Thyroid gland (tissue), 4 donors: ENCODE measurements around the gene TGFBRAP1. TPM values are rescaled to one million over a fixed set of nuclear protein-coding genes. Genes with fewer than 3 reads are reported as not detected.

ENCODE experiments used
- DNase-seq, 2 donors: peaks; one replicate each; pipeline ENCODE4 v3.0.0-alpha.2; 2019
- H3K27ac ChIP-seq, 3 donors: fragments of 200-600 bp; sonication (generic); 1 replicate in 2 of 3; 2 replicates in 1 of 3; pipeline ENCODE4 v1.5.1; 2016 to 2019; ENCODE audit warnings: mild to moderate bottlenecking in 1 of 3, moderate library complexity in 1 of 3
- H3K27me3 ChIP-seq: fragments of 200-600 bp; sonication (generic); one replicate; pipeline ENCODE4 v1.5.1; 2019
- H3K36me3 ChIP-seq, 2 donors: fragments of 200-600 bp; sonication (generic); one replicate each; pipeline ENCODE4 v1.5.1; 2016 to 2019
- H3K4me1 ChIP-seq, 2 donors: fragments of 200-600 bp; sonication (generic); one replicate each; pipeline ENCODE4 v1.5.1; 2017 to 2019
- H3K4me3 ChIP-seq, 3 donors: fragments of 200-600 bp; sonication (generic); replicated peaks in 1 of 3; 1 replicate in 2 of 3; 2 replicates in 1 of 3; pipeline ENCODE4 v1.5.1; 2016; ENCODE audit warnings: mild to moderate bottlenecking in 1 of 3
- H3K9me3 ChIP-seq: fragments of 200-600 bp; sonication (generic); one replicate; pipeline ENCODE4 v1.5.1; 2017
- CTCF ChIP-seq, 6 experiments: fragments of 200-600 bp in 3 of 6; fragments of 450-650 bp in 3 of 6; sonication (generic) in 3 of 6; IDR thresholded peaks; one replicate each; pipeline ENCODE4 v1.5.1; 2016 to 2019; ENCODE audit warnings: antibody characterized with exemption in 6 of 6, mild to moderate bottlenecking in 2 of 6, inconsistent platforms in 1 of 6, moderate library complexity in 1 of 6
- POLR2A ChIP-seq, 2 donors: fragments of 450-650 bp; IDR thresholded peaks; one replicate each; pipeline ENCODE4 v1.6.1; 2017; ENCODE audit warnings: antibody characterized with exemption in 2 of 2, mild to moderate bottlenecking in 2 of 2, moderate library complexity in 1 of 2
- WGBS, 2 donors: methylation state at CpG; one replicate each; pipeline ENCODE4 v1.1.5; 2017; 5-methylcytosine and 5-hydroxymethylcytosine counted together
- intact Hi-C: fragments of 100-400 bp; cut with DNase I; formaldehyde crosslinking; loops from one replicate; pipeline ENCODE4 v1.15.1; 2023
- total RNA-seq, 4 donors: library from RNA; depleted of rRNA; stranded (reverse); fragments of >200 nt; gene quantifications; one replicate each; pipeline ENCODE4 v1.2.3, GENCODE V29; 2016

Gene TGFBRAP1
- total RNA-seq, 4 donors from 2014 or later = 35.4 to 53.2 (median 40.1) TPM

GRCh38 chr2:105243961-105244360 lies 85.6 kb downstream of the TGFBRAP1 start:
- Histone ChIP-seq H3K4me3 (no peak overlapping the region), H3K9me3 (no peaks in the 10 kb centered on the region), H3K27me3 (no peaks in the 10 kb centered on the region), H3K27ac (no peak overlapping the region), H3K36me3 (no peaks in the 10 kb centered on the region), H3K4me1 (no peaks in the 10 kb centered on the region)
- DNase-seq = no peak
- WGBS, 2 donors = 62 to 74% methylated on average over 5 of the region's 5 CpGs
- no peak for TF ChIP-seq POLR2A (IDR thresholded peaks at IDR 0.05)
- TF ChIP-seq CTCF (IDR thresholded peaks at IDR 0.05) = no peak
- intact Hi-C loops = no loop called here

- Histone ChIP-seq H3K36me3 (no peaks in the 10 kb centered on the region), H3K4me3 (no peak overlapping the region), H3K4me1 (peaks cover 0 to 4% of the 10 kb centered on the region in 2 donors), H3K27me3 (no peaks in the 10 kb centered on the region), H3K27ac (no peak overlapping the region), H3K9me3 (no peaks in the 10 kb centered on the region)
- intact Hi-C loops = no loop called here
- TF ChIP-seq CTCF (IDR thresholded peaks at IDR 0.05) (no peak), POLR2A (IDR thresholded peaks at IDR 0.05) (no peak)
- no peak for DNase-seq
- 95 to 96% methylated on average over 50 of the region's 50 CpGs for WGBS, 2 donors
Measured at GRCh38 chr2:105242286-105242993, 87.1 kb downstream of the TGFBRAP1 start.

- no peak for TF ChIP-seq CTCF (IDR thresholded peaks at IDR 0.05)
- TF ChIP-seq POLR2A (IDR thresholded peaks at IDR 0.05) = no peak
- intact Hi-C loops = no loop called here
Measured at GRCh38 chr2:105241443-105241842, 88.1 kb downstream of the TGFBRAP1 start, which contains the start of gene GPR45. TSS of gene GPR45 (plus strand) at chr2:105241743. CDS start at chr2:105241859, 116 bp downstream.

GRCh38 chr2:105239924-105240323 lies 89.6 kb downstream of the TGFBRAP1 start:
- Histone ChIP-seq H3K4me1 (peaks cover 0 to 4% of the 10 kb centered on the region in 2 donors), H3K9me3 (no peaks in the 10 kb centered on the region), H3K4me3 (no peak overlapping the region), H3K36me3 (no peaks in the 10 kb centered on the region), H3K27ac (no peak overlapping the region), H3K27me3 (no peaks in the 10 kb centered on the region)
- WGBS, 2 donors = 89 to 93% methylated on average over 2 of the region's 2 CpGs
- no peak for TF ChIP-seq CTCF (IDR thresholded peaks at IDR 0.05)
- no peak for TF ChIP-seq POLR2A (IDR thresholded peaks at IDR 0.05)
- intact Hi-C loops = no loop called here
- no peak for DNase-seq

More at GRCh38 chr2:105241443-105241842, 88.1 kb downstream of the TGFBRAP1 start, which contains the start of gene GPR45:
- DNase-seq = no peak
- WGBS, 2 donors = 86 to 88% methylated on average over 9 to 10 of the region's 10 CpGs
- Histone ChIP-seq H3K27ac (no peak within 1 kb of the TSS), H3K36me3 (no peaks in the 10 kb centered on the region), H3K27me3 (no peaks in the 10 kb centered on the region), H3K4me3 (no peak within 1 kb of the TSS), H3K4me1 (peaks cover 0 to 4% of the 10 kb centered on the region in 2 donors), H3K9me3 (no peaks in the 10 kb centered on the region)

DNA sequence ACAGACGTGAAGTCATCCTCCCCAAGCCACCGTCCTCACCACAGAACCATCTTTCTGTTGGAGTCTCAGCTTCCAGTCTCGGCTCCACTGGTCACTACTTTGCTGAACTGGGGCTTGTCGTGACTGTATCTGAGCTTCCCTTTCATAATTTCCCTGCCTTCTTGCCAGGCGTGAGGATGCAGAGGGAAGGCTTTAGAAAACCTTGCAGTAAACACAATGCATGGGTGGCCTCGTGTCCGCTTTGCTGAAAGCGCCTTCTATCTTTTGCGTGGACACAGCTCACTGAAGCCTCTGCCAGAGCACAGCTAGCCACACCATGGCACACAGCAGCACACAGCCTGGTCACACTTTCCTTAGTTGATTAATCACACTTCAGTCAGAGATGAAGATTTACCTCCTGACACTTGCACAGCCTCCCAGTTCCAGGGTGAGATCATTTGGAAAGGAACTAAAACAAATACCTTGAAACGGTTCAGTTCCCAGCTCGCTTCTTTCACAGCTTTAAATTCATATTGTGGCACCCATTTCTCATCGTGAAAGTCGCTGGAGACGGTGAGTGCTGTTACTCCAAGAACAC lies 90.8 kb downstream of the TGFBRAP1 start:
- 79 to 82% methylated on average over 14 of the region's 14 CpGs for WGBS, 2 donors
- Histone ChIP-seq H3K27me3 (no peaks in the 10 kb centered on the region), H3K4me3 (no peak overlapping the region), H3K27ac (no peak overlapping the region), H3K36me3 (no peaks in the 10 kb centered on the region), H3K9me3 (no peaks in the 10 kb centered on the region), H3K4me1 (peaks cover 0 to 4% of the 10 kb centered on the region in 2 donors)
- DNase-seq = no peak
- TF ChIP-seq CTCF (IDR thresholded peaks at IDR 0.05) = no peak
- TF ChIP-seq POLR2A (IDR thresholded peaks at IDR 0.05) = no peak
- intact Hi-C loops = no loop called here
